Psoas muscle (tissue), 8 donors: Measurements from ENCODE around the gene DLG5. TPM values are rescaled to one million over a fixed set of nuclear protein-coding genes. Genes with fewer than 3 reads are reported as not detected.

Experiments
- ATAC-seq, 4 donors: fragments of 200-7000 bp; cut with Tn5 transposase; one replicate each; pipeline ENCODE4 v1.9.1; 2020; ENCODE audit warnings: moderate library complexity in 3 of 4, mild to moderate bottlenecking in 2 of 4
- DNase-seq, 2 donors: peaks; one replicate each; pipeline ENCODE4 v3.0.0-alpha.2; 2020
- H3K27ac ChIP-seq: fragments of 200-600 bp; one replicate; pipeline ENCODE4 v1.8.0; 2022
- H3K27me3 ChIP-seq, 3 donors: fragments of 200-600 bp in 1 of 3; one replicate each; pipeline versions ENCODE4 v1.6.1 to v1.8.0; 2013 to 2022; ENCODE audit warnings: low read length in 2 of 3, mild to moderate bottlenecking in 2 of 3, moderate library complexity in 1 of 3; ENCODE audit not compliant: insufficient read depth in 3 of 3
- H3K36me3 ChIP-seq, 2 donors: fragments of 200-600 bp in 1 of 2; one replicate each; pipeline versions ENCODE4 v1.6.1 to v1.8.0; 2013 to 2022; ENCODE audit warnings: low read depth in 1 of 2, mild to moderate bottlenecking in 1 of 2, moderate library complexity in 1 of 2; ENCODE audit not compliant: insufficient read depth in 1 of 2
- H3K4me1 ChIP-seq: fragments of 200-600 bp; one replicate; pipeline ENCODE4 v1.8.0; 2022
- H3K4me3 ChIP-seq: fragments of 200-600 bp; one replicate; pipeline ENCODE4 v1.8.0; 2022; ENCODE audit warnings: mild to moderate bottlenecking
- H3K9me3 ChIP-seq: fragments of 200-600 bp; one replicate; pipeline ENCODE4 v1.8.0; 2022
- WGBS, 3 donors: extraction: QIAGEN DNeasy Blood & Tissue Kit; methylation state at CpG; one replicate each; pipeline versions ENCODE4 v1.1.6 to v1.1.7; 2013; 5-methylcytosine and 5-hydroxymethylcytosine counted together
- intact Hi-C, 2 donors: fragments of 100-400 bp; cut with DNase I; formaldehyde crosslinking; loops; one replicate each; pipeline versions ENCODE4 v1.11.0 to v1.14.2; 2022
- polyA plus RNA-seq, 3 donors: library from polyadenylated mRNA; stranded (reverse); fragments of 200-250 nt; gene quantifications; one replicate each; pipeline ENCODE4 v1.2.3, GENCODE V29; 2013
- total RNA-seq, 4 donors: library from RNA; stranded (reverse); fragmentation: NEBNext Ultra II Directional in 2 of 4; extraction: Animal tissue kit (Norgen Biotek cat#: 25700) in 2 of 4; gene quantifications; one replicate each; pipeline versions ENCODE4 v1.2.1 to v1.2.4, GENCODE V29; 2021 to 2023
- TF ChIP-seq, protein P1 (sequence below): fragments of 200-600 bp; IDR thresholded peaks from one replicate; pipeline ENCODE4 v1.8.0; 2022; ENCODE audit warnings: antibody characterized with exemption
- donor health status: healthy with polysubstance abuse.
- donor health status: DM: no; HTN: no; CAD: no; lungs with moderate emphysema.
- donor health status: Bipolar disorder and iron deficiency.
- donor health status: healthy.
- donor health status: DM: yes; HTN: yes; CAD: no.
- donor health status: DM: no; HTN: no; CAD: no.
- donor health status: DM: no; HTN: no; CAD: no.
- donor health status: DM: yes; HTN: yes; CAD: no.

DLG5 gene
- total and polyA plus RNA-seq, 7 donors = 10.2 to 62.9 (median 36.9) TPM

- 86 to 88% (median 87%) methylated on average over 7 of the region's 7 CpGs for WGBS, 3 donors
- no peaks in the 10 kb centered on the region for H3K27me3 ChIP-seq
- no peaks in the 10 kb centered on the region for H3K36me3 ChIP-seq
- TF ChIP-seq, protein P1, sequence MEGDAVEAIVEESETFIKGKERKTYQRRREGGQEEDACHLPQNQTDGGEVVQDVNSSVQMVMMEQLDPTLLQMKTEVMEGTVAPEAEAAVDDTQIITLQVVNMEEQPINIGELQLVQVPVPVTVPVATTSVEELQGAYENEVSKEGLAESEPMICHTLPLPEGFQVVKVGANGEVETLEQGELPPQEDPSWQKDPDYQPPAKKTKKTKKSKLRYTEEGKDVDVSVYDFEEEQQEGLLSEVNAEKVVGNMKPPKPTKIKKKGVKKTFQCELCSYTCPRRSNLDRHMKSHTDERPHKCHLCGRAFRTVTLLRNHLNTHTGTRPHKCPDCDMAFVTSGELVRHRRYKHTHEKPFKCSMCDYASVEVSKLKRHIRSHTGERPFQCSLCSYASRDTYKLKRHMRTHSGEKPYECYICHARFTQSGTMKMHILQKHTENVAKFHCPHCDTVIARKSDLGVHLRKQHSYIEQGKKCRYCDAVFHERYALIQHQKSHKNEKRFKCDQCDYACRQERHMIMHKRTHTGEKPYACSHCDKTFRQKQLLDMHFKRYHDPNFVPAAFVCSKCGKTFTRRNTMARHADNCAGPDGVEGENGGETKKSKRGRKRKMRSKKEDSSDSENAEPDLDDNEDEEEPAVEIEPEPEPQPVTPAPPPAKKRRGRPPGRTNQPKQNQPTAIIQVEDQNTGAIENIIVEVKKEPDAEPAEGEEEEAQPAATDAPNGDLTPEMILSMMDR = no peak
- peaks cover 76% of the 10 kb centered on the region for H3K4me1 ChIP-seq
- intact Hi-C loops = no loop called here
- ATAC-seq (no peak), DNase-seq (no peak)
- no peaks in the 10 kb centered on the region for H3K9me3 ChIP-seq
- H3K4me3 ChIP-seq = no peak overlapping the region
- peak overlapping the region; percentile 75 for H3K27ac ChIP-seq
Measured at GRCh38 chr10:77890097-77890496, 36.5 kb downstream of the DLG5 start.

DNA sequence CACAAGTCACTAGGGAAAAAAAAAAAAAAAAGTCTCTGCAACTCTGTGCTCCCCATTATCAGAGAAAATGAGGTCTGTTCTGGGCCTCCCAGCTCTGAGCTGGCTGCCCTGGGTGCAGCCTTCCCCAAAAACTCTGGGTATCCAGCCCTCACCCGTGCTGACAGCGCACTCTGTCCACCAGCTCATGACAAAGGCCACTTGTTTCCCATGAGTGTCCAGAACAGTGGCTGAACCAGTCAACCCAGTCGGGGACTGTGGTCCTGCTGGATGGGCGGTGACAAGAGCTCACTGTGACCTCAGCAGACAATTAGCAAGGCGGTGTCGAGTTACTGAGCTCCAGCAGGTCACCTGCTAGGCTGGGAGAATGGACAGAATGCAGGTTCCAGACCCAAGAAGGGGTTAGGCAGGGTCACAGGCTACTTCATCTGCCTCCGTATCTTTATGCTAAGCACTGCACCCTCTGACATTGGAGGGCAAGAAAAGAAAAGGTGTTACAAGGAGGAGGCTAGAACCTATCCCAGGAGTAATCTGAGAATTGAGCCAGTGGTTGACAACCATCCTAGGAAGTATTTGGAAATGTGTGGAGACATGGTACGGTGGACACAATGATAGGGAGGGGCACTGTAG lies 37.2 kb downstream of the DLG5 start:
- Histone ChIP-seq H3K27me3 (no peaks in the 10 kb centered on the region), H3K27ac (peak overlapping the region; percentile 75), H3K9me3 (no peaks in the 10 kb centered on the region), H3K4me1 (peaks cover 74% of the 10 kb centered on the region), H3K36me3 (no peaks in the 10 kb centered on the region), H3K4me3 (no peak overlapping the region)
- intact Hi-C loops = no loop called here
- WGBS, 3 donors = 32 to 36% (median 36%) methylated on average over 8 of the region's 8 CpGs
- TF ChIP-seq, protein P1 = no peak
- ATAC-seq = peak; percentile 68 to 79 (median 74)
- DNase-seq = no peak

GRCh38 chr10:77888356-77888703 lies 38.2 kb downstream of the DLG5 start:
- Histone ChIP-seq H3K4me1 (peaks cover 63% of the 10 kb centered on the region), H3K4me3 (peak overlapping the region; percentile 31)

DNA sequence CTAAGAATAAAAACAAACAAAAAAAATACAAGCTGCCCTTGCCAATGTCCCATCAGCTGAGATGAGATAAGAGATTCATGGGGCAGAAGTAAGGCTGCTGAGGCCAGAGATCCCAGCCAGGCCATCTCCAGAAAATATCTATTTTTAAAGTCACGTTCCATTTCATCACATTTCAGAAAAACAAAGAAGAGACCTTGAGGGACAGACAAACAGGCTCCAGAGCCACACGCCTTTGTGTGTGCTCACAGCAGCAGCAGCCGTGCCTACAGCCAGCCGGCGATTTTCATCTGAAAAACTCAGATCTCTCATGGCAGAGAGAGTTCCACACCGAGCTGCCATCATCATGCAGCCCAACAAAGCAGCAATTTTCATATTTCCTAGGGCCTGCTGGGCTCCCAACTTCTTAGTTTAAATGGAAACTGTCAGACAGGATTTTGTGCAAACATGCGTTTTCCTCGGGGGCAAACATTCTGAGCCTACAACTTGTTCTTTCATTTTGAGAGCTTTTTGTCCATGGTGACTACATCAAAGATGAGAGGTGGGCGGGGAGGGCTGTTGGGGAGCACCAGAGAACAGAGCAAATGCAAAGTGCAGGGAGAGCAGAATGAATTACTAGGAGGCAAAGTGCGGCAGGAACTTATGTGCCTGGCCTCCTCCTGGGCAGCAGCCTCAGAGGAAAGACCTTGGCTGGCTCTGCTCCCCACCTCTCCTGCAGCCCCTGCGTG lies 38.8 kb downstream of the DLG5 start:
- intact Hi-C loops = no loop called here
- H3K9me3 ChIP-seq = no peaks in the 10 kb centered on the region
- TF ChIP-seq, protein P1 = no peak
- H3K4me1 ChIP-seq = peaks cover 60% of the 10 kb centered on the region
- DNase-seq (no peak), ATAC-seq (peak in 1 of 4 donors; percentile 42)
- no peaks in the 10 kb centered on the region for H3K36me3 ChIP-seq
- H3K27ac ChIP-seq = peak overlapping the region; percentile 61
- WGBS, 3 donors = 34 to 65% (median 47%) methylated on average over 11 of the region's 11 CpGs
- H3K27me3 ChIP-seq = no peaks in the 10 kb centered on the region
- peak overlapping the region; percentile 31 for H3K4me3 ChIP-seq

More at GRCh38 chr10:77888356-77888703, 38.2 kb downstream of the DLG5 start:
- peak in 2 of 4 donors; percentile 14 to 34 for ATAC-seq
- TF ChIP-seq, protein P1 = no peak
- no peaks in the 10 kb centered on the region for H3K9me3 ChIP-seq
- H3K27me3 ChIP-seq = no peaks in the 10 kb centered on the region
- DNase-seq = no peak
- intact Hi-C loops = no loop called here
- H3K27ac ChIP-seq = peak overlapping the region; percentile 61
- 62 to 70% (median 63%) methylated on average over 7 of the region's 7 CpGs for WGBS, 3 donors
- H3K36me3 ChIP-seq = no peaks in the 10 kb centered on the region
